IPS-18a (cell line): ENCODE results near the gene AP3B1.

ENCODE experiments used
- H3K27ac ChIP-seq: one replicate; pipeline ENCODE4 v1.5.1; 2013; ENCODE audit warnings: low read length
- H3K27me3 ChIP-seq: one replicate; pipeline ENCODE4 v1.6.1; 2013; ENCODE audit warnings: mild to moderate bottlenecking, low read length; ENCODE audit not compliant: control insufficient read depth, insufficient read depth
- H3K36me3 ChIP-seq: one replicate; pipeline ENCODE4 v1.6.1; 2013; ENCODE audit warnings: low read depth, low read length; ENCODE audit not compliant: control insufficient read depth
- H3K4me1 ChIP-seq: one replicate; pipeline ENCODE4 v1.6.1; 2013; ENCODE audit warnings: low read depth, low read length; ENCODE audit not compliant: control insufficient read depth
- H3K4me3 ChIP-seq: one replicate; pipeline ENCODE4 v1.5.1; 2013; ENCODE audit warnings: low read length
- H3K9ac ChIP-seq: one replicate; pipeline ENCODE4 v1.6.1; 2013; ENCODE audit warnings: mild to moderate bottlenecking, low read length, moderate library complexity
- H3K9me3 ChIP-seq: one replicate; pipeline ENCODE4 v1.6.1; 2013; ENCODE audit warnings: low read depth, low read length; ENCODE audit not compliant: control insufficient read depth

AP3B1 gene

GRCh38 chr5:78235289-78235688, 59.2 kb downstream of the AP3B1 start:
- Histone ChIP-seq H3K4me1 (no peaks in the 10 kb centered on the region), H3K4me3 (no peak overlapping the region), H3K36me3 (no peaks in the 10 kb centered on the region), H3K27ac (no peak overlapping the region), H3K9ac (no peak overlapping the region), H3K27me3 (no peaks in the 10 kb centered on the region), H3K9me3 (no peaks in the 10 kb centered on the region)

- Histone ChIP-seq H3K27ac (no peak overlapping the region), H3K4me1 (no peaks in the 10 kb centered on the region), H3K27me3 (no peaks in the 10 kb centered on the region), H3K4me3 (no peak overlapping the region), H3K9ac (no peak overlapping the region), H3K36me3 (no peaks in the 10 kb centered on the region), H3K9me3 (no peaks in the 10 kb centered on the region)
Measured at GRCh38 chr5:78234804-78235203, 59.7 kb downstream of the AP3B1 start.

- Histone ChIP-seq H3K27me3 (no peaks in the 10 kb centered on the region), H3K4me3 (no peak overlapping the region), H3K36me3 (no peaks in the 10 kb centered on the region), H3K4me1 (no peaks in the 10 kb centered on the region), H3K27ac (no peak overlapping the region), H3K9ac (no peak overlapping the region), H3K9me3 (no peaks in the 10 kb centered on the region)
Measured at GRCh38 chr5:78232163-78232562, 62.3 kb downstream of the AP3B1 start.

GRCh38 chr5:78224358-78224757, 70.1 kb downstream of the AP3B1 start:
- no peaks in the 10 kb centered on the region for H3K36me3 ChIP-seq
- no peak overlapping the region for H3K27ac ChIP-seq

GRCh38 chr5:78221964-78222451, 72.5 kb downstream of the AP3B1 start:
- Histone ChIP-seq H3K4me3 (no peak overlapping the region), H3K36me3 (no peaks in the 10 kb centered on the region), H3K27ac (no peak overlapping the region)

More at GRCh38 chr5:78224358-78224757, 70.1 kb downstream of the AP3B1 start:
- Histone ChIP-seq H3K9ac (no peak overlapping the region), H3K4me1 (no peaks in the 10 kb centered on the region), H3K4me3 (no peak overlapping the region), H3K27me3 (no peaks in the 10 kb centered on the region), H3K9me3 (no peaks in the 10 kb centered on the region)

GRCh38 chr5:78221467-78221866, 73.0 kb downstream of the AP3B1 start:
- Histone ChIP-seq H3K4me1 (no peaks in the 10 kb centered on the region), H3K4me3 (no peak overlapping the region), H3K36me3 (no peaks in the 10 kb centered on the region), H3K9ac (no peak overlapping the region), H3K27ac (no peak overlapping the region), H3K9me3 (no peaks in the 10 kb centered on the region), H3K27me3 (no peaks in the 10 kb centered on the region)

More at GRCh38 chr5:78221964-78222451, 72.5 kb downstream of the AP3B1 start:
- Histone ChIP-seq H3K4me1 (no peaks in the 10 kb centered on the region), H3K9ac (no peak overlapping the region), H3K9me3 (no peaks in the 10 kb centered on the region), H3K27me3 (no peaks in the 10 kb centered on the region)

- no peaks in the 10 kb centered on the region for H3K36me3 ChIP-seq
- no peak overlapping the region for H3K27ac ChIP-seq
Measured at GRCh38 chr5:78215972-78216371, 78.5 kb downstream of the AP3B1 start.

GRCh38 chr5:78215565-78215964, 78.9 kb downstream of the AP3B1 start:
- Histone ChIP-seq H3K36me3 (no peaks in the 10 kb centered on the region), H3K27ac (no peak overlapping the region), H3K9me3 (no peaks in the 10 kb centered on the region), H3K4me3 (no peak overlapping the region), H3K4me1 (peaks cover 6% of the 10 kb centered on the region), H3K27me3 (no peaks in the 10 kb centered on the region), H3K9ac (no peak overlapping the region)

More at GRCh38 chr5:78215972-78216371, 78.5 kb downstream of the AP3B1 start:
- no peaks in the 10 kb centered on the region for H3K27me3 ChIP-seq
- no peaks in the 10 kb centered on the region for H3K9me3 ChIP-seq
- no peak overlapping the region for H3K9ac ChIP-seq
- no peak overlapping the region for H3K4me3 ChIP-seq
- peaks cover 5% of the 10 kb centered on the region for H3K4me1 ChIP-seq

- Histone ChIP-seq H3K9ac (no peak overlapping the region), H3K4me3 (no peak overlapping the region), H3K27ac (no peak overlapping the region), H3K9me3 (no peaks in the 10 kb centered on the region), H3K4me1 (peaks cover 6% of the 10 kb centered on the region), H3K36me3 (no peaks in the 10 kb centered on the region), H3K27me3 (no peaks in the 10 kb centered on the region)
Measured at GRCh38 chr5:78213799-78214198, 80.7 kb downstream of the AP3B1 start.

GRCh38 chr5:78211052-78211451, 83.4 kb downstream of the AP3B1 start:
- Histone ChIP-seq H3K9ac (no peak overlapping the region), H3K4me3 (no peak overlapping the region), H3K36me3 (peaks cover 3% of the 10 kb centered on the region), H3K4me1 (peaks cover 6% of the 10 kb centered on the region), H3K27me3 (no peaks in the 10 kb centered on the region), H3K27ac (no peak overlapping the region), H3K9me3 (no peaks in the 10 kb centered on the region)

GRCh38 chr5:78204241-78204640, 90.3 kb downstream of the AP3B1 start:
- no peak overlapping the region for H3K4me3 ChIP-seq
- no peak overlapping the region for H3K27ac ChIP-seq
- H3K9ac ChIP-seq: no peak overlapping the region
- no peaks in the 10 kb centered on the region for H3K9me3 ChIP-seq
- no peaks in the 10 kb centered on the region for H3K27me3 ChIP-seq
- H3K4me1 ChIP-seq: no peaks in the 10 kb centered on the region
- peaks cover 3% of the 10 kb centered on the region for H3K36me3 ChIP-seq

- H3K4me3 ChIP-seq: no peak overlapping the region
- no peaks in the 10 kb centered on the region for H3K4me1 ChIP-seq
- no peaks in the 10 kb centered on the region for H3K9me3 ChIP-seq
- H3K27ac ChIP-seq: no peak overlapping the region
- no peak overlapping the region for H3K9ac ChIP-seq
- H3K36me3 ChIP-seq: peaks cover 3% of the 10 kb centered on the region
- no peaks in the 10 kb centered on the region for H3K27me3 ChIP-seq
Measured at GRCh38 chr5:78203815-78204214, 90.7 kb downstream of the AP3B1 start.
